HEK293 (cell line): ENCODE results near the gene EPM2AIP1.

Source experiments
- CTCF ChIP-seq: fragments of 450-650 bp; formaldehyde crosslinking; IDR thresholded peaks from 2 replicates; pipeline ENCODE4 v1.5.1; 2016; ENCODE audit warnings: missing biosample characterization, missing genetic modification characterization
- INSM2 ChIP-seq: fragments of 450-650 bp; formaldehyde crosslinking; IDR thresholded peaks from 2 replicates; pipeline ENCODE4 v1.5.1; 2016; ENCODE audit warnings: missing biosample characterization, missing genetic modification characterization
- OSR2 ChIP-seq: fragments of 450-650 bp; formaldehyde crosslinking; IDR thresholded peaks from 2 replicates; pipeline ENCODE4 v1.5.1; 2016; ENCODE audit warnings: missing biosample characterization, missing genetic modification characterization
- PBX3 ChIP-seq: sonication (generic); formaldehyde crosslinking; IDR thresholded peaks from 2 replicates; pipeline ENCODE4 v1.8.1; 2022; ENCODE audit warnings: mild to moderate bottlenecking, moderate library complexity, missing genetic modification reagents
- RBAK ChIP-seq: fragments of 450-650 bp; formaldehyde crosslinking; IDR thresholded peaks from 2 replicates; pipeline ENCODE4 v1.5.1; 2016; ENCODE audit warnings: missing biosample characterization, missing genetic modification characterization
- SP2 ChIP-seq: fragments of 450-650 bp; formaldehyde crosslinking; IDR thresholded peaks from 2 replicates; pipeline ENCODE4 v1.5.1; 2016; ENCODE audit warnings: missing biosample characterization, missing genetic modification characterization
- ZBTB21 ChIP-seq: fragments of 450-650 bp; formaldehyde crosslinking; IDR thresholded peaks from 2 replicates; pipeline ENCODE4 v1.5.1; 2017; ENCODE audit warnings: missing biosample characterization, missing genetic modification characterization
- ZNF133 ChIP-seq: fragments of 450-650 bp; formaldehyde crosslinking; IDR thresholded peaks from 2 replicates; pipeline ENCODE4 v1.5.1; 2016; ENCODE audit warnings: missing biosample characterization, missing genetic modification characterization
- ZNF138 ChIP-seq: fragments of 450-650 bp; formaldehyde crosslinking; IDR thresholded peaks from 2 replicates; pipeline ENCODE4 v1.5.1; 2016; ENCODE audit warnings: missing biosample characterization, missing genetic modification characterization, borderline replicate concordance
- ZNF140 ChIP-seq: fragments of 450-650 bp; formaldehyde crosslinking; IDR thresholded peaks from 2 replicates; pipeline ENCODE4 v1.5.1; 2016; ENCODE audit warnings: missing biosample characterization, missing genetic modification characterization
- ZNF302 ChIP-seq: fragments of 450-650 bp; formaldehyde crosslinking; IDR thresholded peaks from 2 replicates; pipeline ENCODE4 v1.5.1; 2016; ENCODE audit warnings: missing biosample characterization, missing genetic modification characterization, low read depth
- ZNF394 ChIP-seq: fragments of 450-650 bp; formaldehyde crosslinking; IDR thresholded peaks from 2 replicates; pipeline ENCODE4 v1.5.1; 2016; ENCODE audit warnings: missing biosample characterization, missing genetic modification characterization, mild to moderate bottlenecking, moderate library complexity, borderline replicate concordance
- ZNF404 ChIP-seq: fragments of 450-650 bp; formaldehyde crosslinking; IDR thresholded peaks from 2 replicates; pipeline ENCODE4 v1.5.1; 2017; ENCODE audit warnings: missing biosample characterization, missing genetic modification characterization
- ZNF488 ChIP-seq: fragments of 450-650 bp; formaldehyde crosslinking; IDR thresholded peaks from 2 replicates; pipeline ENCODE4 v1.5.1; 2016; ENCODE audit warnings: missing biosample characterization, missing genetic modification characterization
- ZNF501 ChIP-seq: fragments of 450-650 bp; formaldehyde crosslinking; IDR thresholded peaks from 2 replicates; pipeline ENCODE4 v1.5.1; 2016; ENCODE audit warnings: missing biosample characterization, missing genetic modification characterization
- ZNF518A ChIP-seq: fragments of 450-650 bp; formaldehyde crosslinking; conservative IDR thresholded peaks from 2 replicates; pipeline ENCODE4 v1.5.1; 2016; ENCODE audit warnings: low read depth, missing biosample characterization, missing genetic modification characterization
- ZNF530 ChIP-seq: fragments of 450-650 bp; formaldehyde crosslinking; IDR thresholded peaks from 2 replicates; pipeline ENCODE4 v1.5.1; 2016; ENCODE audit warnings: low read depth, missing biosample characterization, missing genetic modification characterization
- ZNF560 ChIP-seq: fragments of 450-650 bp; formaldehyde crosslinking; IDR thresholded peaks from 2 replicates; pipeline ENCODE4 v1.5.1; 2017; ENCODE audit warnings: missing biosample characterization, missing genetic modification characterization, borderline replicate concordance
- ZNF580 ChIP-seq: fragments of 450-650 bp; formaldehyde crosslinking; IDR thresholded peaks from 2 replicates; pipeline ENCODE4 v1.5.1; 2016; ENCODE audit warnings: missing biosample characterization, missing genetic modification characterization
- ZNF600 ChIP-seq: fragments of 450-650 bp; formaldehyde crosslinking; IDR thresholded peaks from 2 replicates; pipeline ENCODE4 v1.5.1; 2016; ENCODE audit warnings: missing biosample characterization, missing genetic modification characterization
- ZNF639 ChIP-seq: fragments of 450-650 bp; formaldehyde crosslinking; IDR thresholded peaks from 2 replicates; pipeline ENCODE4 v1.5.1; 2016; ENCODE audit warnings: missing biosample characterization, missing genetic modification characterization
- ZSCAN4 ChIP-seq: fragments of 450-650 bp; formaldehyde crosslinking; IDR thresholded peaks from 2 replicates; pipeline ENCODE4 v1.5.1; 2017; ENCODE audit warnings: missing biosample characterization, missing genetic modification characterization

EPM2AIP1 gene

GRCh38 chr3:36993326-36994283 is 674 bp upstream of the EPM2AIP1 start, which contains the start of gene MLH1 (continued):
- no peak for TF ChIP-seq ZNF639 (tag by site-specific recombination)
- TF ChIP-seq CTCF (tag by site-specific recombination) = no peak
- TF ChIP-seq ZNF501 (tag by site-specific recombination) = no peak; the same call in 1 of the 2 replicates
- TF ChIP-seq SP2 = peak; percentile 97
- TF ChIP-seq ZNF133 (tag by site-specific recombination) = no peak; the same call in 1 of the 2 replicates
- TF ChIP-seq RBAK (tag by site-specific recombination) = no peak
- TF ChIP-seq ZNF518A (tag by site-specific recombination) = peak; percentile 64; the same call in 1 of the 2 replicates
- peak; percentile 69 for TF ChIP-seq OSR2
- no peak for TF ChIP-seq ZNF488 (tag by site-specific recombination)
- peak; percentile 24; the same call in 1 of the 2 replicates for TF ChIP-seq INSM2 (tag by site-specific recombination)
- TF ChIP-seq ZNF394 = peak; percentile 36; the same call in 1 of the 2 replicates
- TF ChIP-seq ZNF302 (tag by site-specific recombination) = no peak
- no peak for TF ChIP-seq ZNF138 (tag by site-specific recombination)
- TF ChIP-seq ZNF560 = no peak
- no peak for TF ChIP-seq ZNF404 (tag by site-specific recombination)
- peak; percentile 88 for TF ChIP-seq ZBTB21 (tag by site-specific recombination)
- no peak for TF ChIP-seq ZNF140 (tag by site-specific recombination)
- peak; percentile 12; the same call in 1 of the 2 replicates for TF ChIP-seq ZNF580 (tag by site-specific recombination)
- no peak; the same call in 1 of the 2 replicates for TF ChIP-seq PBX3 (CRISPR knock-in tag)
- 0 out of 2 replicates have a peak, but pooled peaks have one; percentile 37 for TF ChIP-seq ZNF600 (tag by site-specific recombination)
- no peak for TF ChIP-seq ZSCAN4 (tag by site-specific recombination)
- TF ChIP-seq ZNF530 (tag by site-specific recombination) = no peak
